GM18520 (cell line): ENCODE data around the gene RICTOR.

Experiments
- ATAC-seq: cut with Tn5 transposase; IDR thresholded peaks from one replicate; pipeline ENCODE4 v1.9.1; 2021; ENCODE audit not compliant: unreplicated experiment

Gene RICTOR

DNA sequence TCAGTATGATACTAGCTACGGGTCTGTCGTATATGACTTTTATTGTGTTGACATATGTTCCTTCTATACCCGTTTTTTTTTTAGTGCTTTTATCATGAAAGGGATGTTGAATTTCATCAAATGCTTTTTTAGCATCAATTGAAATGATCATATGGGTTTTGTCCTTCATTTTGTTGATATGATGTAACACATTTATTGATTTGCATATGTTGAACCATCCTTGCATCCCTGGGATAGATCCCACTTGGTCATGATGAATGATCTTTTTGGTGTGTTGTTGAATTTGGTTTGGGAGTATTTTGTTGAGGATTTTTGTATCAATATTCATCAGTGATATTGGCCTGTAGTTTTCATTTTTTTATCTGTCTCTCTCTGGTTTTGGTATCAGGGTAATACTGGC, 177.4 kb downstream of the RICTOR start:
- no peak for ATAC-seq

- ATAC-seq, result peak; percentile 40
Observed at GRCh38 chr5:38892363-38892762, 181.8 kb downstream of the RICTOR start.

- no peak for ATAC-seq
Observed at GRCh38 chr5:38891563-38891962, 182.6 kb downstream of the RICTOR start.

- no peak for ATAC-seq
Observed at GRCh38 chr5:38889424-38889823, 184.8 kb downstream of the RICTOR start.

DNA sequence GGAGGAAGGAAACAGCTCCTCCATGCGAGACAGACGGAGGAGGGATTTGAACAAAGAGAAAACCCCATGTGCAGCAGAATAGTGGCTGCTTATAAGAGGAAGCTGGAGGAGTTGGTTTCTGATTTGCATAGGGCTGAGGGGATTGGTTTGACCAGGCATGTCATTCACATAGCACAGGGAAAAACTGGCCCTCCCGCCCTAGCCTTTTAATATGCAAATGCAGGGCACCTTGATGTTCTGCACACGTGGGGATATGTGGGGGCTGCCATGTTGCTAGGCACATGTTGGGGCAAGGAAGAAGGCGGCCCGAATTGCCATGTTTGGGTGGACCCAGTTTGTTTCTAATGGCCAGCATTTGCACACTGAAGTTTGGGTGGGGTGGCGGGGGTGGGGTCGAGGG, 186.2 kb downstream of the RICTOR start:
- no peak for ATAC-seq
